ENCODE measurements around the gene MAP3K7. TPM values are rescaled to one million over a fixed set of nuclear protein-coding genes. Genes with fewer than 3 reads are reported as not detected.

The MAP3K7 gene
- total and polyA plus RNA-seq, 2 of the 13 experiments (the other 11 are each of a cell fraction or from before 2014, with no cell fraction given) = 24.1 to 24.4 TPM

DNA sequence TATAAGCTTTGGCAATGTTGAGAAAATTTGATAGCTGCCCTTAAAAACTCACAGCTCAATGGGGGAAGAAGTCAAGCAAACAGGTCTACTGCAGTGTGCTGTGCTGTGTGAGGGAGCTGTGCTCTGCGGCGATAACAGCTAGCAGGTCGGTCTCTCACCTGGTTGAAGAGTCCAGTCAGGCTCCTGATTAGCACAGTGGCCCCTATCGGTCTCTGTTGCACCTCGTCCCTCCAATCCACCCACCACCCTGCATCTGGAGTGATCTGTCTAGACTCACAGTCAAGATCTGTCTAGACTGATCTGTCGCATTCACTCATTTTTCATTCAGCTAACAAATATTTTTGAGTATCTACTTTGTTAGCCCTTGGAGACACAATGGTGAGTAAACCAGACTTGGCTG, 94.1 kb downstream of the MAP3K7 start (continued):
- no peak for TF ChIP-seq REXO4 (CRISPR knock-in tag; IDR thresholded peaks at IDR 0.05; ENCODE audit: borderline replicate concordance)

DNA sequence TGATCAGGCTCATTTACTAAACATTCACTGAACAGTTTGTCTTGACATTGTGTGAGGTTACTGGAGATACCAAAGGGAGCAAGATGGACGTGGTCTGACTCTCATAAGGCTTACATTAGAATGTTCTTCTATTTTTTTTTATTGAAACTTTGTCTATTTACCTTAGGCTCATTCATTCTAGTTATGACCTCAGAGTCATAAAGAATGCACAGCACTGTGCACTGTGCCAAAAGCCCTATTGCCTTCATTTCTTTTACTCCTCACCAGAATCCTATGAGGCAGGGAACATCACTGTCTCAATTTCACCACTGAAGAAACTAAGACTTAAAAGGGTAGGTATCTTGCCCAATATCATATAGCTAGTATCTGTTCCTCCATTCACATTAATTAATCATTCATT, 94.5 kb downstream of the MAP3K7 start:
- ATAC-seq (no peak), FAIRE-seq (no peak), DNase-seq (ENCODE audit: low spot score) (no peak)
- Histone ChIP-seq H3K27ac (ENCODE audit: extremely low read length, insufficient read depth, low read length) (no peak overlapping the region), H3K36me3 (replicated peaks in 1 of 2; ENCODE audit: control insufficient read depth in 1 of 2, insufficient read depth in 2 of 2, low read length in 2 of 2) (no peaks in the 10 kb centered on the region), H3K79me2 (ENCODE audit: insufficient read depth, low read length) (no peaks in the 10 kb centered on the region), H3K9me3 (ENCODE audit: low read length) (no peaks in the 10 kb centered on the region), H2AFZ (ENCODE audit: low read length) (no peak overlapping the region), H3K4me1 (ENCODE audit: insufficient read depth, low read length) (no peaks in the 10 kb centered on the region), H3K4me2 (ENCODE audit: low read depth, low read length) (no peak overlapping the region), H3K9ac (ENCODE audit: insufficient read depth, low read depth, low read length) (no peak overlapping the region), H4K20me1 (ENCODE audit: insufficient read depth, low read length) (no peaks in the 10 kb centered on the region), H3K4me3 (replicated peaks in 1 of 3; ENCODE audit: insufficient read depth in 1 of 3, low read depth in 2 of 3, low read length in 3 of 3) (no peak overlapping the region), H3K27me3 (ENCODE audit: control insufficient read depth in 1 of 2, insufficient read depth in 2 of 2, low read length in 2 of 2) (no peaks in the 10 kb centered on the region; a peak in 1 of 5 replicates)
- BruUV-seq (replicated peaks) = no TSS peak
- TF ChIP-seq, protein P1, sequence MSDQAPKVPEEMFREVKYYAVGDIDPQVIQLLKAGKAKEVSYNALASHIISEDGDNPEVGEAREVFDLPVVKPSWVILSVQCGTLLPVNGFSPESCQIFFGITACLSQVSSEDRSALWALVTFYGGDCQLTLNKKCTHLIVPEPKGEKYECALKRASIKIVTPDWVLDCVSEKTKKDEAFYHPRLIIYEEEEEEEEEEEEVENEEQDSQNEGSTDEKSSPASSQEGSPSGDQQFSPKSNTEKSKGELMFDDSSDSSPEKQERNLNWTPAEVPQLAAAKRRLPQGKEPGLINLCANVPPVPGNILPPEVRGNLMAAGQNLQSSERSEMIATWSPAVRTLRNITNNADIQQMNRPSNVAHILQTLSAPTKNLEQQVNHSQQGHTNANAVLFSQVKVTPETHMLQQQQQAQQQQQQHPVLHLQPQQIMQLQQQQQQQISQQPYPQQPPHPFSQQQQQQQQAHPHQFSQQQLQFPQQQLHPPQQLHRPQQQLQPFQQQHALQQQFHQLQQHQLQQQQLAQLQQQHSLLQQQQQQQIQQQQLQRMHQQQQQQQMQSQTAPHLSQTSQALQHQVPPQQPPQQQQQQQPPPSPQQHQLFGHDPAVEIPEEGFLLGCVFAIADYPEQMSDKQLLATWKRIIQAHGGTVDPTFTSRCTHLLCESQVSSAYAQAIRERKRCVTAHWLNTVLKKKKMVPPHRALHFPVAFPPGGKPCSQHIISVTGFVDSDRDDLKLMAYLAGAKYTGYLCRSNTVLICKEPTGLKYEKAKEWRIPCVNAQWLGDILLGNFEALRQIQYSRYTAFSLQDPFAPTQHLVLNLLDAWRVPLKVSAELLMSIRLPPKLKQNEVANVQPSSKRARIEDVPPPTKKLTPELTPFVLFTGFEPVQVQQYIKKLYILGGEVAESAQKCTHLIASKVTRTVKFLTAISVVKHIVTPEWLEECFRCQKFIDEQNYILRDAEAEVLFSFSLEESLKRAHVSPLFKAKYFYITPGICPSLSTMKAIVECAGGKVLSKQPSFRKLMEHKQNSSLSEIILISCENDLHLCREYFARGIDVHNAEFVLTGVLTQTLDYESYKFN (CRISPR knock-in tag; conservative IDR thresholded peaks at IDR 0.05) = no peak
- TF ChIP-seq, protein P2, sequence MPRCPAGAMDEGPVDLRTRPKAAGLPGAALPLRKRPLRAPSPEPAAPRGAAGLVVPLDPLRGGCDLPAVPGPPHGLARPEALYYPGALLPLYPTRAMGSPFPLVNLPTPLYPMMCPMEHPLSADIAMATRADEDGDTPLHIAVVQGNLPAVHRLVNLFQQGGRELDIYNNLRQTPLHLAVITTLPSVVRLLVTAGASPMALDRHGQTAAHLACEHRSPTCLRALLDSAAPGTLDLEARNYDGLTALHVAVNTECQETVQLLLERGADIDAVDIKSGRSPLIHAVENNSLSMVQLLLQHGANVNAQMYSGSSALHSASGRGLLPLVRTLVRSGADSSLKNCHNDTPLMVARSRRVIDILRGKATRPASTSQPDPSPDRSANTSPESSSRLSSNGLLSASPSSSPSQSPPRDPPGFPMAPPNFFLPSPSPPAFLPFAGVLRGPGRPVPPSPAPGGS (CRISPR knock-in tag; IDR thresholded peaks at IDR 0.05) = no peak
- no peak for TF ChIP-seq SAFB2 (CRISPR knock-in tag; IDR thresholded peaks at IDR 0.05; ENCODE audit: borderline replicate concordance, low read depth)
- TF ChIP-seq, protein P3, sequence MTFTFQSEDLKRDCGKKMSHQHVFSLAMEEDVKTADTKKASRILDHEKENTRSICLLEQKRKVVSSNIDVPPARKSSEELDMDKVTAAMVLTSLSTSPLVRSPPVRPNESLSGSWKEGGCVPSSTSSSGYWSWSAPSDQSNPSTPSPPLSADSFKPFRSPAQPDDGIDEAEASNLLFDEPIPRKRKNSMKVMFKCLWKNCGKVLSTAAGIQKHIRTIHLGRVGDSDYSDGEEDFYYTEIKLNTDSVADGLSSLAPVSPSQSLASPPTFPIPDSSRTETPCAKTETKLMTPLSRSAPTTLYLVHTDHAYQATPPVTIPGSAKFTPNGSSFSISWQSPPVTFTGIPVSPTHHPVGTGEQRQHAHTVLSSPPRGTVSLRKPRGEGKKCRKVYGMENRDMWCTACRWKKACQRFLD (CRISPR knock-in tag; IDR thresholded peaks at IDR 0.05; ENCODE audit: borderline replicate concordance) = no peak
- TF ChIP-seq, protein P4, sequence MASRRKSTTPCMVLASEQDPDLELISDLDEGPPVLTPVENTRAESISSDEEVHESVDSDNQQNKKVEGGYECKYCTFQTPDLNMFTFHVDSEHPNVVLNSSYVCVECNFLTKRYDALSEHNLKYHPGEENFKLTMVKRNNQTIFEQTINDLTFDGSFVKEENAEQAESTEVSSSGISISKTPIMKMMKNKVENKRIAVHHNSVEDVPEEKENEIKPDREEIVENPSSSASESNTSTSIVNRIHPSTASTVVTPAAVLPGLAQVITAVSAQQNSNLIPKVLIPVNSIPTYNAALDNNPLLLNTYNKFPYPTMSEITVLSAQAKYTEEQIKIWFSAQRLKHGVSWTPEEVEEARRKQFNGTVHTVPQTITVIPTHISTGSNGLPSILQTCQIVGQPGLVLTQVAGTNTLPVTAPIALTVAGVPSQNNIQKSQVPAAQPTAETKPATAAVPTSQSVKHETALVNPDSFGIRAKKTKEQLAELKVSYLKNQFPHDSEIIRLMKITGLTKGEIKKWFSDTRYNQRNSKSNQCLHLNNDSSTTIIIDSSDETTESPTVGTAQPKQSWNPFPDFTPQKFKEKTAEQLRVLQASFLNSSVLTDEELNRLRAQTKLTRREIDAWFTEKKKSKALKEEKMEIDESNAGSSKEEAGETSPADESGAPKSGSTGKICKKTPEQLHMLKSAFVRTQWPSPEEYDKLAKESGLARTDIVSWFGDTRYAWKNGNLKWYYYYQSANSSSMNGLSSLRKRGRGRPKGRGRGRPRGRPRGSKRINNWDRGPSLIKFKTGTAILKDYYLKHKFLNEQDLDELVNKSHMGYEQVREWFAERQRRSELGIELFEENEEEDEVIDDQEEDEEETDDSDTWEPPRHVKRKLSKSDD (CRISPR knock-in tag; IDR thresholded peaks at IDR 0.05; ENCODE audit: low read depth) = no peak
- TF ChIP-seq SP140L (CRISPR knock-in tag; IDR thresholded peaks at IDR 0.05; ENCODE audit: borderline replicate concordance) = no peak
- TF ChIP-seq ZNF225 (CRISPR knock-in tag; IDR thresholded peaks at IDR 0.05) = no peak
- no peak for TF ChIP-seq KLF16 (CRISPR knock-in tag; IDR thresholded peaks at IDR 0.05)
- TF ChIP-seq TEAD3 (CRISPR knock-in tag; optimal IDR thresholded peaks at IDR 0.05; ENCODE audit: borderline replicate concordance) = no peak
- no peak for TF ChIP-seq ZNF501 (CRISPR knock-in tag; IDR thresholded peaks at IDR 0.05)
- TF ChIP-seq SRY (CRISPR knock-in tag; IDR thresholded peaks at IDR 0.05) = no peak
- 8% methylated on average over 1 of the region's 1 CpG for WGBS (ENCODE audit: low lambda C conversion rate)
- in situ Hi-C loops (cut with HindIII; ENCODE audit: extremely low pct_ligation_motif_present, low pct_unique_long_range_greater_than_20kb) = loop anchor here (25.0 kb wide), 1 partner anchor 205 kb away; the partner anchor contains the start of gene BACH2
- intact Hi-C loops (cut with micrococcal nuclease; ENCODE audit: unreplicated experiment) = no loop called here
- POLR2A ChIA-PET = no interaction called here
- CTCF ChIA-PET (ENCODE audit: low intra/inter-chr PET ratio, low total read pairs) = no interaction called here
